ENCODE data around the gene QKI. TPM values are rescaled to one million over a fixed set of nuclear protein-coding genes. Genes with fewer than 3 reads are reported as not detected.

The QKI gene
- polyA plus RNA-seq, 1 donor (not counting 4 experiments of a cell fraction or from before 2014, with no cell fraction given): 53.3 TPM

DNA sequence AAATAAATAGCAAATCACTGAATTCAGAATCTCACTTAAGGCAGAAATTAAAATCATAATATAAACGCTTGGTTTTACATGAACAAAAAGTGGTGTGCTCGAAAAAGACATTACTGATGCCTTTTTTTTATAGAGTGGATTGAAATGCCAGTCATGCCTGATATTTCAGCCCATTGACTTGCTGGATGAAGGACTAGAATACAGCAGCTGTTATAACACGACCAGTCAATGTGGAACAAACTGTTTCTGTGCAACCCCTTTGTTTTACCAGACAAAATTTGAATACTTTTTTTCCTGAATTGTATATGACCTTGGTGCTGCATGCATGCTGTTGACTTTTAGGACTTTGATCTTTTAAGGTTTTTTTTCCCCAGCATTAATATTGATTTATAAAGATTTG, 150.0 kb downstream of the QKI start:
- H3K9me1 ChIP-seq (ENCODE audit: control insufficient read depth, extremely low read depth, insufficient read depth, low read length): no peaks in the 10 kb centered on the region
- FAIRE-seq (no peak), DNase-seq (ENCODE audit: low read depth, low spot score) (no peak)
- H3K36me3 ChIP-seq (ENCODE audit: control insufficient read depth in 2 of 2, extremely low read depth in 1 of 2, insufficient read depth in 2 of 2, low read length in 2 of 2): peaks cover 4 to 7% of the 10 kb centered on the region in 2 experiments
- no peak overlapping the region for H3K9ac ChIP-seq (ENCODE audit: control insufficient read depth, extremely low read depth, insufficient read depth, low read length)
- no peak overlapping the region for H2AFZ ChIP-seq (ENCODE audit: control insufficient read depth, low read length)
- no peaks in the 10 kb centered on the region for H3K4me1 ChIP-seq (ENCODE audit: control insufficient read depth, extremely low read depth, insufficient read depth, low read length)
- no peak overlapping the region for H3K4me2 ChIP-seq (ENCODE audit: control insufficient read depth, extremely low read depth, insufficient read depth, low read depth, low read length)
- no peaks in the 10 kb centered on the region for H3K27me3 ChIP-seq (ENCODE audit: control insufficient read depth, extremely low read depth, insufficient read depth, low read length)
- TF ChIP-seq CTCF (optimal IDR thresholded peaks at IDR 0.05 in 1 of 3, IDR thresholded peaks at IDR 0.05 in 1 of 3, conservative IDR thresholded peaks at IDR 0.05 in 1 of 3; ENCODE audit: extremely low read depth in 1 of 3, insufficient read depth in 2 of 3, low read length in 3 of 3) (no peak), EZH2 (IDR thresholded peaks at IDR 0.05; ENCODE audit: low read length) (no peak)
- H3K27ac ChIP-seq (ENCODE audit: control insufficient read depth, insufficient read depth, low read length): no peak overlapping the region
- peaks cover 8% of the 10 kb centered on the region for H3K79me2 ChIP-seq (ENCODE audit: control insufficient read depth, insufficient read depth, low read length)
- H3K9me3 ChIP-seq (ENCODE audit: control insufficient read depth, low read depth, low read length): no peaks in the 10 kb centered on the region
- no peak overlapping the region for H3K4me3 ChIP-seq (ENCODE audit: control insufficient read depth in 2 of 3, extremely low read depth in 1 of 3, insufficient read depth in 2 of 3, low read depth in 1 of 3, low read length in 3 of 3)
- dilution Hi-C loops (cut with MboI; ENCODE audit: extremely low pct_ligation_motif_present, low sequenced_read_pairs): no loop called here
- no peaks in the 10 kb centered on the region for H4K20me1 ChIP-seq (ENCODE audit: control insufficient read depth, extremely low read depth, insufficient read depth, low read length)

GRCh38 chr6:163565140-163565539, 150.6 kb downstream of the QKI start:
- H3K27ac ChIP-seq (ENCODE audit: control insufficient read depth, insufficient read depth, low read length): no peak overlapping the region
- H3K27me3 ChIP-seq (ENCODE audit: control insufficient read depth, extremely low read depth, insufficient read depth, low read length): no peaks in the 10 kb centered on the region
- H3K79me2 ChIP-seq (ENCODE audit: control insufficient read depth, insufficient read depth, low read length): peaks cover 3% of the 10 kb centered on the region
- H3K4me1 ChIP-seq (ENCODE audit: control insufficient read depth, extremely low read depth, insufficient read depth, low read length): no peaks in the 10 kb centered on the region
- no peak overlapping the region for H3K9ac ChIP-seq (ENCODE audit: control insufficient read depth, extremely low read depth, insufficient read depth, low read length)
- dilution Hi-C loops (cut with MboI; ENCODE audit: extremely low pct_ligation_motif_present, low sequenced_read_pairs): no loop called here
- no peak overlapping the region for H3K4me3 ChIP-seq (ENCODE audit: control insufficient read depth in 2 of 3, extremely low read depth in 1 of 3, insufficient read depth in 2 of 3, low read depth in 1 of 3, low read length in 3 of 3)
- H2AFZ ChIP-seq (ENCODE audit: control insufficient read depth, low read length): no peak overlapping the region
- H3K4me2 ChIP-seq (ENCODE audit: control insufficient read depth, extremely low read depth, insufficient read depth, low read depth, low read length): no peak overlapping the region
- DNase-seq (ENCODE audit: low read depth, low spot score): no peak
- H3K9me3 ChIP-seq (ENCODE audit: control insufficient read depth, low read depth, low read length): no peaks in the 10 kb centered on the region
- H3K9me1 ChIP-seq (ENCODE audit: control insufficient read depth, extremely low read depth, insufficient read depth, low read length): no peaks in the 10 kb centered on the region
- H3K36me3 ChIP-seq (ENCODE audit: control insufficient read depth in 2 of 2, extremely low read depth in 1 of 2, insufficient read depth in 2 of 2, low read length in 2 of 2): peaks cover 4 to 7% of the 10 kb centered on the region in 2 experiments
- no peak for FAIRE-seq
- no peak for TF ChIP-seq EZH2 (IDR thresholded peaks at IDR 0.05; ENCODE audit: low read length)
- no peak for TF ChIP-seq CTCF (optimal IDR thresholded peaks at IDR 0.05 in 1 of 3, IDR thresholded peaks at IDR 0.05 in 1 of 3, conservative IDR thresholded peaks at IDR 0.05 in 1 of 3; ENCODE audit: extremely low read depth in 1 of 3, insufficient read depth in 2 of 3, low read length in 3 of 3)
- H4K20me1 ChIP-seq (ENCODE audit: control insufficient read depth, extremely low read depth, insufficient read depth, low read length): no peaks in the 10 kb centered on the region

All from keratinocyte (primary cell).